ENCODE measurements around the gene FAM221A.
"Not testable (repeated sequence)": the region's sequence is repeated elsewhere in the genome, so short reads cannot be mapped to it uniquely, and the experiment has no call there.

Gene FAM221A, protein sequence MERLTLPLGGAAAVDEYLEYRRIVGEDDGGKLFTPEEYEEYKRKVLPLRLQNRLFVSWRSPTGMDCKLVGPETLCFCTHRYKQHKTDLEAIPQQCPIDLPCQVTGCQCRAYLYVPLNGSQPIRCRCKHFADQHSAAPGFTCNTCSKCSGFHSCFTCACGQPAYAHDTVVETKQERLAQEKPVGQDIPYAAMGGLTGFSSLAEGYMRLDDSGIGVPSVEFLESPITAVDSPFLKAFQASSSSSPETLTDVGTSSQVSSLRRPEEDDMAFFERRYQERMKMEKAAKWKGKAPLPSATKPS
- total RNA-seq = 2.6 to 8.9 (median 6.3) reads per million in 4 experiments

DNA sequence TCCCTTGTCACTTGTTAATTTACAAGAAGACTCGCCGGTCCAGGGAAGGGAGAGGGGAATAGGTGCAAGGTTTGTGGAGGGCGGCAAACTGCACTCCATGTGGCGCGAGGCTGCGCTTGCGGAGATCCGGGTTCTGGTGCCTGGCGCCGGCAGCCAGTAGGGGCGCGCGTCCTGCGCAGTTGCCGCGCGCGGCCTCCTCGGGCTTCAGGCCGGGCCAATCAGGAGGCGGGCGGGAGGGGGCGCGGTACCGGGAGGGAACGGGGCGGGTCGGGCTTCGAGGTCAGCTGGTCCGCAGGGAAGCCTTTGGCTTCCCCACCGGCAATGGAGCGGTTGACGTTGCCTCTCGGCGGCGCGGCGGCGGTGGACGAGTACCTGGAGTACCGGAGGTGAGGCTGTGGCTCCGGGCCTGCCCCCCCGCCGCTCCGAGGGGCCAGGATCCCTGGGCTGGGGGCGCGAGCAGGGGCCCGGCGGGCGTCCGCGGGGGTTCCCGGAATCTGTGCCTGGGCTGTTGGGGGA is at the start of gene FAM221A:
FAM221A (plus strand) TSS at position 302 of the 516 bp plus-strand sequence; CDS start at position 322, 20 bp downstream.
- DNase-seq = peak; percentile 72

DNA sequence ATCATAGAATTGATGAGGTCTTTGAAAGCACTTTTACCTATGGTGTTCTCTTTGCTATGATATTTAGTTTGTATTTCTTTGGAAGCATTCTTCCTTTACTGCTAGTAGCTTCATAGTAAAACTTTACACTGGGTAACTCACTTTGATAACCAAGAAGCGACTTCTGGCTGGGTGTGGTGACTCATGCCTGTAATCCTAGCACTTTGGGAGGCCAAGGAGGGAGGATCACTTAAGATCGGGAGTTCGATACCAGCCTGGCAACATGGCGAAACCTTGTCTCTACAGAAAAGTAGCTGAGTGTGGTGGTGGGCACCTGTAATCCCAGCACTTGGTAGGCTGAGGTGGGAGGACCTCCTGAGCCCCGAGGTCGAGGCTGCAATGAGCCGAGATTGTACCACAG is 46.6 kb upstream of the FAM221A start:
- DNase-seq = no peak

DNA sequence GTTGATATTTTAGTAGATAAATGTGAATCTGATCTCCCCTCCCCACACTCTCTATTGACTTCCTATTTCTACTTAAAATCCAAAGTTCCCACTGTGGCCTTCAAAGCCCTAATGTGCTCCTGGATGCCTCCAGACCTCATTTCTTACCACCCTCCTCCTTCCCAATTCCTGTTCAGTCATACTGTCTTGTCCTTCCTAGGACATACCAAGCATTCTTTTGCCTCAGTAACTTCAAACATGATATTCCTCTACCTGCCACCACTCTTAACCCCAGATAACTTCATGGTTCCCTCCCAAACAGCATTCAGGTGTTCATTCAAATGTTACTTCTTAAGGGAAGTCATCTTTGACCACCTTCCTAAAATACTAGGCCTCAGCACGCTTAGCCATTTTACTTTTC is 34.2 kb upstream of the FAM221A start:
- no peak for DNase-seq

DNA sequence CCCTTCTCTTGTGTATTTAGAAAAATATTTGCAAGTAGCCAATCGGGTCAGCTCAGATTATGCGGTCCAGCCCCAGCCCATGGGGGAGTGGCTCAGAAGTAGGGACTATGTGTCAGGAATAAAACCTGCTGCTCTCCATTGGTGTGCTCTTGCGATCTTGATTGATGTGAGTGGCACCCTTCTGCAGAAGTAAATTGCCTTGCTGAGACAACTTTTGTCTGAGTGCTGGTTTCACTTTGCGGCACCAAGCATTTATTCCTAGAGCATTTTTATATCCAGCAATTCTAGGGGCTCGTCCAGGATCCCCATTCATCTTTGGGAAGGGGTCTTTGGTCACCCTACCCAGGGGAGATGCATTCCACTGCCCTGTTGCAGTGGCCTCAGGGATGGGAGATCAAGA is 26.1 kb upstream of the FAM221A start:
- DNase-seq = no peak

DNA sequence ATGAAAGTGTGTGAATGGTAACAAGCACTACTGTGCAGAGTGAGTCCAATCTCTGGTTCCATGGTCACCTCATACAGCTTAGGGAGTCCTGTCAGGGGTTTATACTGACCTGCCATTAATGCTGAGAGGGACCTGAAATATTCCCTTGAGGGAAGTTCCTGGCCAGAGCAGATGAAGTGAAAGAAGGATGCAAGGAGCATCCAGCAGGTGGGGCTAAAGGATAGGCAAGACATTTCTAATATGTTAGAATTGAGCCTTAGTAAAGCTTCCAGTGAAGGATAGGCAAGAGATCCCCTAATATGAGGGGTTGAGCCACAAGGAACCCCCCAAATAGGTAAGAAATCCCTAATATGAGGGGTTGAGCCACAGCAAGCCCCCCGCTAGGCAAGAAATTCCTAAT is 25.5 kb upstream of the FAM221A start:
- DNase-seq = no peak

DNA sequence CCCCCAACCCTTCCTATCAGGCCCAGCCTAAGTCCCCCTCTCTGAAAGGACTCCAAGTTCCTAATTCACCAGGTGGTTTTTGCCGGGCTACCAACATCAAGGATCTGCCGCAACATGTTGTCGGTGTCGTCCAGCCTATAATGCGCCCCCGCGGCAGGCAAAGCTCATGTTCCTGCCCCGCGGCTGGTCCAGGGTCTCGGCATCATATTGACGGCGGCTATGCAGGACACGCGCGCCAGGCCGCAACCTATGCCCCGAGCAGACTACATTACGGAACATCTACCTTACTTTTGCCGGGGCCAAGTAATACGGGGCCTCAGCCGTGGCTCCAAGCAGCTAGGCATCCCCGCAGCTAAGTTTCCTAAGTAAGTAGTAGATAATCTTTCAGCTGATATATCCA is 24.6 kb upstream of the FAM221A start:
- no peak for DNase-seq

DNA sequence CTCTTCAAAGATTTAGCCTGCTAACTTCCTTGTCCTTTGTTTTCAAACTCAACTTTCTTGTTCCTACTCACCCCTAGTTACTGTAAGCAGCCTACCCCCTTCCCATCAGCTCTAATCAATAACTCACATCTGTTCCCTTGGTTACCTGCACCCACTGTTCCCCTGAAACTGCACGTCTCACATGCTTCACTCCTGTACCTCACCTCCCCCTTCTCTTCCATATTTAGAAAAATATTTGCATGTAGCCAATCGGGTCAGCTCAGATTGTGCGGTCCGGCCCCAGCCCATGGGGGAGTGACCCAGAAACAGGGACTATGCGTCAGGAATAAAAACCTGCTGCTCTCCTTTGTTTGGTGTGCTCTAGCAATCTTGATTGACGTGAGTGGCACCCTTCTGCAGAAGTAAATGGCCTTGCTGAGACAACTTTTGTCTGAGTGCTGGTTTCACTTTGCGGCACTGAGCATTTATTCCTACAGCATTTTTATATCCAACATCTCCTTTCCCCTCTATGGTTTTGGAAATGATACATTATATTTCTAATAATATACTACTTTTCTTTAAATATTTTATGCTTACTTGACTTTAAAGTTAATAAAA is 21.1 kb upstream of the FAM221A start:
- DNase-seq = no peak

DNA sequence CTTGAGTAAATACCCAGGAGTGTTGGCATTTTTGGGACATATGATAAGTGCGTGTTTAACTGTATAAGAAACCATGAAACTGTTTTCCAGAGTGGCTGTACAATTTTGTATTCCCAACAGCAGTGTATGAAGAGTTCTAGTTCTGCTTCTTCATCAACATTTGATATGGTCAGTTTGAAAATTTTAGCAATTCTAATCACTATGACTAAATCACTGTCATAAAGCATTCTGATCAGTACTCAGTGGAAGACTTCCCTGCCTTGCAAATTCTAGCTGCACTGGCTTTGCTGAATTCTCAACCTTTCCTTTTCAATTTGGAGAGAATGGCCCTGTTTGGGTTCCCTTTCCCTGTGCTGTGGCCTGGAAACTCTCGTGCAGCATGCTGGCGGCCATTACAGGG is 18.6 kb upstream of the FAM221A start:
- no peak for DNase-seq

DNA sequence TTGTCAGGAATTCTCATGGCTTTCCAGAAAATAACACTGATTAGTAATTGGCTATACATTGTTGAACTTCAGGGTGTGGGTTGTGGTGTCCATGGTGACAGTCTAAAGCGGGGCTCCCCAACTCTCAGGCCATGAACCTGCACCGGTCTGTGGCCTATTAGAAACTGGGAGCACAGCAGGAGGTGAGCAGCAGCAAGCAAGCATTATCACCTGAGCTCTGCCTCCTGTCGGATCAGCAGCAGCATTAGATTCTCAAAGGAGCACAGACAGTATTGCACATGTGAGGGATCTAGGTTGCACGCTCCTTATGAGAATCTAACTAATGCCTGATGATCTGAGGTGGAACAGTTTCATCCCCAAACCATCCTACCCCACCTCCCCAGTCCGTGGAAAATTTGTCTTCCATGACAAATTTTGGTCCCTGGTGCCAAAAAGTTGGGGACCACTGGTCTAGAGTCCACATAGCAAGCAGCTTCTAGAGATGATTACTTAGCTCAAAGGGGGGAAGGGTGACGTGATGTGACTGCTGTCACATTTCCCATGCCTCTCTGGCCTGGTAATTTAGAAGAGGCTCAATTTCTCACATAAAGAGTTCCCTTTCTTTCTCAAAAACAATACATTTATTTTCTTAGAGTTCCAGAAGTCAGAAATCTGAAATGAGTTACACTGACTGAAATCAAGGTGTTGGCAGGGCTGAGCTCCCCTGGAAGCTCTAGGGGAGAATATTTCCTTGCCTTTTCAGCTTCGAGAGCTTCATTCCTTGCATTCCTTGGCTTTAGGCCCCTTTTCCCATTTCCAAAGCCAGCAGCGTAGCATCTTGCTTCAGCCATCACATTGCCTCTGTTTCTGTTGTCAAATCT is 17.6 kb upstream of the FAM221A start:
- DNase-seq = no peak

DNA sequence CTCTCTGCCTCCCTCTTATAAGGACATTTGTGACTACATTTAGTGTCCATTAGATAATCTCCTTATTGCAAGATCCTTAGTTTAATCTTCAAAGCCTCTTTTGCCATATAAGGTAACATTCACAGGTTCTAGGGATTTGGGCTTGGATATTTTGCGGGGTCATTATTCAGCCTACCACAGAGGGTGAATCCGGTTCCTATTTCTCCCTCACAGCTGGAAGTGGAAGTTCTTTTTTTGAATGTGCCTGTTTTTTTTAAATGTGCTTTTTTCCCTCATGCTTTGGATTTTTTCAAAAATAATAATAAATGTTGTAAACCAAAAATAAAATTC is 17.1 kb upstream of the FAM221A start:
- no peak for DNase-seq

DNA sequence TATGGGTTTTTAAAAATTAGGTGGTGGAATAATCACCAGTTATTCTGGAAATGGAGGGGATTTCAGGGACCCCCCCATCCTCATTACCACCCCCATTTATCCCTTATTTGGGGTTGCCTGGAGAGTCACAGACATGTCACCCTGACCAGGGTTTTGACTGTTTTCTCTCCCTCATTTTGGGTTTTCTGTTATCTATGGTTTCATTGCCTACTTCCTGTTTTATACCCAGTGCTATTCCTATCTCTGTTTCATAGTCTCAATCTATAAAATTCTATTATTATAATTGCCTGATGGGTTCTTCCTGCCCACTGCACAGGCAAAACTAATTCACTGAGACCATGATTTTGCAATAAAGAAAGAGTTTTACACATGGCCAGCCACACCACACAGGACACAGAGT is 15.9 kb upstream of the FAM221A start:
- DNase-seq = no peak

DNA sequence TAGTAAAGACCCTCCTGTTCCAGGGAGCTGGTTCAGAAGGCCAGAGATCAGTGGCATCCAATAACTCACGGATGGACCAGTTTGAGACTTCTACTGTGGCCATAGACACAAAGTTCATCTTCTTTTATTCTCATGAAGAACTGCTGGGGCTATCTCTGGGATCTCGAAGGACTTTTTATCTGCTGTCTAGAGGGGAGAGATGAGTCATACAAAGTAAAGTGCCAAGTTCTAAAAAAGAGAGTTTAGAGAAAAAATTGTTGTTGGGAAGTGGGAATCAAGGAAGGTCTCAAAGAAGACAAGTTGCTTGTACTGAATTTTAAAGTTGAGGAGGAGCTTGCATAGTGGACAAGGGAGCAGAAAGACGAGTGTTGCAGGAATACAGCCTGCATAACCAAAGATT is 8.0 kb upstream of the FAM221A start:
- no peak for DNase-seq

DNA sequence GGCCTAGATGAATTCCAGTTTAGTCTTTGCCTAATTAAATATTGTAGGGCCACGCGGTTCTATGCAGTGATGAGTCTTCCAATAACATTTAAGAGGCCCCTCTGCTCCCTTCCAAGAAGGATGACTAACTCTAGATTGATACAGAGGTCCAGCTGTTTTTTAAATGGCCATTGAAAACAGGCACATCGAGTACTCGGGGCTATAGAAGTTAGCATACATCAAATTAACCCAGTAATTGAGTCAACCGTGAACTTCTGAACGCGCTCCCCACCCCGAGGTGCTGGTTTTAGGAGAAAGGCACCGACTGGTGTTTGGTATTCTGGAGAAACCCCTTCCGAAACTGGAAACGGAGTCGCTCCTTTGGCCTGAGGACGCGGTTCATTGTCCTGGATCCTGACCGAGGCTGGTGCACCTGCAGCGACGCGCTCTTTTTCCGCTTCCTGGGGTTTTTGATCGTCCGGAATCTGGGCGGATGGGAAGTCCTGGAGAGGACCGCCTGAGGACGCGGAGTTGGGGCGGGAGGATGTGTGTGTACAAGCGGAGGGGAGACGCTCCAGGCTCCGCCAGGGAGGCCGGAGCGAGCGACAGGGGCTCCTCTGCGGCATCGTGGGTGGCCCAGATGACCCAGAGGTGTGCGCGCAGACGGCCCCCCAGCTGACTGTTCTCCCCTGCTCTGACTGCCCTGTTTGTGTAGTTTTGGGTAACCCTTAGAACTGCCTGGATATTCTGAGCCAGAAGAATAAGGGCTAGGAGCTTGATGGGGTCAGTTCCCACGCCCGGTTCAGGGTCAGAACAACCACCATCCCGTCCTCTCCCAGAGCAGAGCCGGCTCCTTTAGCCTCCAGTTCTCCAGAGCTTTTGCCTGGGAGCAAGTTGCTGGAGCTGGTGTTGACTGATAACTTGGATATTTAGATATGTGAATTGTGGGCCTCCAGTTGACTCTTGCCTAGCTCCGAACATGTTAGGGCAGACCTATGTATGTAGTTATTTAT is 711 bp downstream of the FAM221A start:
- DNase-seq = peak; percentile 18

DNA sequence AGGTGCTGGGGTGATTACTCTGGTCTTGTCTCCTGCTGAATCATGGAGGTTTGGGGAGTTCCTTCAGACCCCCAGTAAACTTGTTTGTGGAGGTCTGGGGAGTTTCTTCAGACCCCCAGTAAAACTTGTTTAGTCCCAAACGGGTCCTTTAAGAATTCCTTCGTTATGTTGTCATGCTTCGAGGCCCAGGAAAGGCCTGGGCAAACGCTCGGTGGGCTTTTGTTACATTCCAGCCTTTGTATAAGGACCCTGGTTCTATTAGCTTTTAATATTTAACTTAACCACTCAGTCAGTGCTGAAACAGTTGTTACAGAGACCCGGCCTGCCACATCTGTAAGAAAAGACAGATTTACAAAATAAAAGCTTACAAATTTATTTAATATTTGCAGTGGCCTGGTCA is 4.0 kb downstream of the FAM221A start:
- not testable (repeated sequence) for DNase-seq

DNA sequence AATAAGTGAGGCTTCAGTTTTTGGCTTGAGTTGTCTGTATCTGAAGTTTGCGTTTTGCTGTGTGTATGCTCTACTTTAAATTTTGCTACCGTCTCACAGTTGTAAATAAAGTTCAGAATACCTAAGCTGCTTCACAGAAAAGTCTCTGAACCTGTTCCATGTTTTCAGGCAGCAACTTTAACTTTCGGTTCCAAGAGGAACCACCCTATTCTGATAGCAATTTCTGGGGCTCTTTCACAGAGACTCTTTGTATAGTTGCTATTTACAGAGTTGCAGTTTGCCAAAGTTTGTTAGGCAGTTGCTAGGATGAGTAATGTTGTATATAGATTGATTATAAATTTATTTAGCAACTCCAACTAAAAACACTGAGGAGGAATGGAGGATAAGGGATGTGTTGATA is 5.7 kb downstream of the FAM221A start:
- DNase-seq = no peak

DNA sequence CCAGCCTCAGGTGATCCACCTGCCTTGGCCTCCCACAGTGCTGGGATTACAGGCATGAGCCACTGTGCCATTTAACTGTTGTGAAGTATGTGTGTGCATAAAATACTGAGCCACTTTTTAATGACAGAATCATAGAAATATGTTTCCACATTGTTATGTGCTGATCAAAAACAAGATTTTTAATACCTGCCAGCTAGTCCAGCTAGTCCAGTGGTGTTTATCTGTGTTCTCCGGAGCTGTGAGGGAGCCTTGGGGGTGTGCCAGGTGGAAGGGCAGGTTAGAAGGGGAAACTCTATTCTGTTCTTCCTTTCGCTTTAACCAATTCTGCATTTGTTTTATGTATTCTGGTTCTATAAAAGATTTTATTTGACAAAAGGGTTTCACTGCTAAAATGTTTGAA is 7.0 kb downstream of the FAM221A start:
- no peak for DNase-seq

DNA sequence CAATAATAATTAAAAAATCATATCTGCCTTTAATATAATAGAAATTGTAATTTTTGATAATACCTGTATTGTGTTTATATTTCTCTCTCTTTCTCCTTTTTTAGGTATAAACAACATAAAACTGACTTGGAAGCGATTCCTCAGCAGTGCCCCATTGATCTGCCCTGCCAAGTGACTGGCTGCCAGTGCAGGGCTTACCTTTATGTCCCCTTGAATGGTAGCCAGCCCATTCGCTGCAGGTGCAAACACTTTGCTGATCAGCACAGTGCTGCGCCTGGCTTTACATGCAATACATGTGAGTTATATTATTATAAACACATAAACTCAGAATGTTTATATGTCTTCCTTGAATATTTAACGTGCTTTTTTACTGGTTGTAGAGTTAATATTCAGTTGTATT is 9.2 kb downstream of the FAM221A start:
- no peak for DNase-seq

DNA sequence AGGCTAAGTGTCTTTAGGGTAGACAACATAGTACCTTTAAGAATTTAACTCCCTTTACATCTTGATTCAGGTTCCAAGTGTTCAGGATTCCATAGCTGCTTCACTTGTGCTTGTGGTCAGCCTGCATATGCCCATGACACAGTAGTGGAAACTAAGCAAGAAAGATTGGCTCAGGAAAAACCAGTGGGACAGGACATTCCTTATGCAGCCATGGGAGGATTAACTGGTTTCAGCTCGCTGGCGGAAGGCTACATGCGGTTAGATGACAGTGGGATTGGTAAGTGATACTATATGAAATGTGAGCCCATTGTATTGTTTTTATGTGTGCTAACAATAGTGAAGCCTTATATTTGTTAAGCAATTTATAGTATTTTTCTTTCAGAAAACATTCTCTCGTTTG is 11.3 kb downstream of the FAM221A start:
- DNase-seq = no peak

DNA sequence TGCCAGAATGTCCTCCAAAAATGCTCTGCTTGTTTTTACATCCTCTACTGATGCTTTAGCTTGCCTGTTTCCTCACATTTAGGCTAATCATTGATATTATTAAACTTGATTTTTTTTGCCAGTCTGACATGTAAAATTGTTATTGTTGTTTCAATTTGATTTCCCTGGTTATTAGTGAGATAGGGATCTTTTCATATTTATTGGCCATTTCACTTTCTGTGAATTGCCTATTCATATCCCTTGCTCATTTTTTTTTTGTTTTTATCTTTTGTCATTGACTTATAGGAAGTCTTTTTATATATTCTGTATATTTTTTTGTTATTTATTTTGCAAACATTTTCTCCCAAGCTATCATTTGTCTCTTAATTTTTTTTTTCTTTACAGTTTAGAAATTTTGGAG is 13.2 kb downstream of the FAM221A start:
- no peak for DNase-seq

DNA sequence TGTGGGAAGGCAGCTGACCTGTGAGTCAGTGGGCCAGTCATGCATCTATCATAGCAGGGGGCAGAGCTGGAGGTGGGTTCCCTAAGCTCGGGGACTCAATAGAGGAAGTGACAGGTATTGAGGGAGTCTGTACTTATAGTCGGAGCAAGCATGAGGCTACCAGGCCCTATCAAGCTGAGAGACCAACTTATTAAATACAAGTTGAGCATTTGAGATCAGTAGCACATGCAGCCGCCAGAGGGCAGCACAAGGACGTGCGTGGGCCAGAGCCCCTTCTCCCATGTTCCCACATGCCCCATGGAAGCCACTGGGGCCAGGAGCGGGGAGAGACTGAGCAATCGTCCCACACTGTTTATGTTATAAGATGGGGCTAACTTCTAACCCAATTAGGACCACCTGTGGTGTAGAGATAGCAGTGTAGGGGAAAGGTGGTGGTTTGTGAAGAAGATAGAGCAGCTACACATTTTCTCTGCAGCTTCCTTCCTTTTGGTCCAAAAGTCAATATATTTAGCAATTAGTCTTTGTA is 17.0 kb downstream of the FAM221A start:
- peak; percentile 17 for DNase-seq

DNA sequence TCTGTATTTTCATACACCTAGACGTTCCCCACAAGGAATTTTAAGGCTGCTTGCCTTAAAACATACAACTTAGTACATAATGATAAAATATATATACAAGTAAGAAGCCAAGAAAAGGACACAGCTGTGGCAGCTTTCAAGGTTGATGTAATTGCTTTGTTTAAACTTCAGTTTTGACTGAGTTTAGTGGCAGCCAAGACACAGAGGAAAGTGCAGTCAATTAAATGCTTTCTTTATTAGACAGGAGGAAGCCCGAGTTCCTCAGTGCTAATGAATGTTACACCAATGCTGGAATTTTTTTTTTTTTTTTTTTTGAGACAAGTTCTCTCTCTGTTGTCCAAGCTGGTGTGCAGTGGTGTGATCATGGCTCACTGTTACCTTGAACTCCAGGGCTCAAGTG is 18.8 kb downstream of the FAM221A start:
- no peak for DNase-seq

DNA sequence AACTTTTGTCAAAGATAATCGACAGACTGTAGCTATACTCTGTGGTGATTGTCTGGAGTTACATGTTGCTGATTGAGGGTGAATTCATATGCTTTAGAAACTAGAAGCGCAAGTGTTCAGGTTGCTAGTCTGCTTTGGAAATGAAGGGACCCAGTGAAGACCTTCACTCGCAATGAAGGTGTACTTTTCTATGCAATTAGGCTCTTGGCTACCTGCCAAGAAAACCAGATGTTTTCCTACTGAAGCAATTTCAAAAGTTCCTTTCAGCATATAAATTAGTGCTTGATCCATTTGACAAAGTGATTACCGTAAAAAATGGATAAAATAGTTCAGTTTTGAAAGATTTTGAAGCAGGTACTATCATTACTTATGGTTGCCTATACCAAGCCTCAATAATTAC is 20.0 kb downstream of the FAM221A start:
- no peak for DNase-seq

Data from effector CD8-positive, alpha-beta T cell (primary cell).